T1000 (cell line): Measurements from ENCODE around the gene FOXP1.

Source experiments
- DNase-seq: peaks from one replicate; lab custom pipeline; 2025; ENCODE audit warnings: mixed read lengths; lab: John Stamatoyannopoulos, UW

FOXP1 gene

GRCh38 chr3:71307991-71308697 is 275.4 kb downstream of the FOXP1 start:
- DNase-seq = no peak

- no peak for DNase-seq
Observed at GRCh38 chr3:71305231-71306206, 278.0 kb downstream of the FOXP1 start.

- no peak for DNase-seq
Observed at GRCh38 chr3:71304684-71305083, 278.8 kb downstream of the FOXP1 start.

GRCh38 chr3:71304247-71304646 is 279.3 kb downstream of the FOXP1 start:
- no peak for DNase-seq

- no peak for DNase-seq
Observed at GRCh38 chr3:71303627-71304200, 279.8 kb downstream of the FOXP1 start.

GRCh38 chr3:71302604-71303003 is 280.9 kb downstream of the FOXP1 start:
- DNase-seq = no peak

GRCh38 chr3:71300951-71301393 is 282.6 kb downstream of the FOXP1 start:
- DNase-seq = no peak

- no peak for DNase-seq
Observed at GRCh38 chr3:71299160-71299559, 284.4 kb downstream of the FOXP1 start.

GRCh38 chr3:71294919-71295318 is 288.6 kb downstream of the FOXP1 start:
- no peak for DNase-seq

- no peak for DNase-seq
Observed at GRCh38 chr3:71290301-71290700, 293.2 kb downstream of the FOXP1 start.

- no peak for DNase-seq
Observed at GRCh38 chr3:71288269-71288930, 295.1 kb downstream of the FOXP1 start.

GRCh38 chr3:71285086-71285485 is 298.4 kb downstream of the FOXP1 start:
- no peak for DNase-seq

GRCh38 chr3:71282976-71283375 is 300.6 kb downstream of the FOXP1 start:
- DNase-seq = no peak

GRCh38 chr3:71281280-71281679 is 302.2 kb downstream of the FOXP1 start:
- no peak for DNase-seq

- DNase-seq = no peak
Observed at GRCh38 chr3:71277341-71277740, 306.2 kb downstream of the FOXP1 start.

GRCh38 chr3:71276531-71276930 is 307.0 kb downstream of the FOXP1 start:
- DNase-seq = no peak

- no peak for DNase-seq
Observed at GRCh38 chr3:71273453-71273852, 310.1 kb downstream of the FOXP1 start.

GRCh38 chr3:71271596-71271995 is 311.9 kb downstream of the FOXP1 start:
- no peak for DNase-seq

GRCh38 chr3:71269906-71270305 is 313.6 kb downstream of the FOXP1 start:
- DNase-seq = no peak

GRCh38 chr3:71268462-71268999 is 315.0 kb downstream of the FOXP1 start:
- no peak for DNase-seq

- no peak for DNase-seq
Observed at GRCh38 chr3:71266875-71267274, 316.7 kb downstream of the FOXP1 start.
